H1 (cell line): ENCODE data around the gene SERPINB6. TPM values are rescaled to one million over a fixed set of nuclear protein-coding genes. Genes with fewer than 3 reads are reported as not detected.

Source experiments
- CEBPB ChIP-seq: IDR thresholded peaks from 2 replicates; pipeline ENCODE4 v1.6.1; 2012; ENCODE audit warnings: low read depth, low read length
- CTBP2 ChIP-seq: IDR thresholded peaks from 2 replicates; pipeline ENCODE4 v1.7.0; 2011; ENCODE audit warnings: borderline replicate concordance, mild to moderate bottlenecking, moderate library complexity, mixed read lengths, low read length; ENCODE audit not compliant: insufficient read depth, insufficient read length
- EP300 ChIP-seq, 2 experiments: IDR thresholded peaks; 1 replicate in 1 of 2; 2 replicates in 1 of 2; pipeline ENCODE4 v1.6.1; 2011 to 2012; ENCODE audit warnings: low read depth in 2 of 2, low read length in 2 of 2, mild to moderate bottlenecking in 2 of 2, borderline replicate concordance in 1 of 2, inconsistent platforms in 1 of 2, moderate library complexity in 1 of 2
- EZH2 ChIP-seq: fragments of 200-600 bp; sonication (generic); IDR thresholded peaks from 2 replicates; pipeline ENCODE4 v1.7.1; 2012; ENCODE audit warnings: low read depth, mild to moderate bottlenecking, moderate library complexity, low read length, inconsistent platforms; ENCODE audit not compliant: severe bottlenecking
- HDAC2 ChIP-seq, 2 experiments: fragments of 300-600 bp in 1 of 2; sonication (generic) in 1 of 2; IDR thresholded peaks; 2 replicates each; pipeline ENCODE4 v1.6.1; 2011 to 2012; ENCODE audit warnings: low read depth in 2 of 2, low read length in 2 of 2, mild to moderate bottlenecking in 2 of 2, moderate library complexity in 2 of 2, borderline replicate concordance in 1 of 2, inconsistent platforms in 1 of 2
- HDAC6 ChIP-seq: IDR thresholded peaks from one replicate; pipeline ENCODE4 v1.7.1; 2012; ENCODE audit warnings: low read depth, mild to moderate bottlenecking, inconsistent platforms, low read length, moderate library complexity
- JUND ChIP-seq: IDR thresholded peaks from 2 replicates; pipeline ENCODE4 v1.6.1; 2011; ENCODE audit warnings: mild to moderate bottlenecking, improper control_type of control experiment, low read length
- NRF1 ChIP-seq: IDR thresholded peaks from 2 replicates; pipeline ENCODE4 v1.6.1; 2011; ENCODE audit warnings: mild to moderate bottlenecking, low read depth, low read length, improper control_type of control experiment
- PHF8 ChIP-seq: fragments of 200-600 bp; sonication (generic); conservative IDR thresholded peaks from 2 replicates; pipeline ENCODE4 v1.7.1; 2012; ENCODE audit warnings: low read depth, mild to moderate bottlenecking, inconsistent platforms, low read length, moderate library complexity
- POLR2AphosphoS5 ChIP-seq: IDR thresholded peaks from 2 replicates; pipeline ENCODE4 v1.6.1; 2011; ENCODE audit warnings: low read depth, low read length
- TAF1 ChIP-seq: IDR thresholded peaks from 2 replicates; pipeline ENCODE4 v1.6.1; 2011; ENCODE audit warnings: mild to moderate bottlenecking, low read depth, low read length
- TAF7 ChIP-seq: optimal IDR thresholded peaks from 2 replicates; pipeline ENCODE3; 2011; ENCODE audit warnings: low read depth, mild to moderate bottlenecking, inconsistent platforms, low read length, moderate library complexity, borderline replicate concordance
- TEAD4 ChIP-seq: IDR thresholded peaks from 2 replicates; pipeline ENCODE4 v1.6.1; 2012; ENCODE audit warnings: low read depth, low read length, inconsistent platforms, mixed read lengths
- polyA plus RNA-seq, 7 experiments: library from polyadenylated mRNA; depleted of rRNA in 3 of 7; stranded (reverse) in 5 of 7; unstranded in 2 of 7; fragments of >200 nt in 5 of 7; fragments of 200-250 nt in 2 of 7; gene quantifications; 1 replicate in 5 of 7; 2 replicates in 1 of 7; 4 replicates in 1 of 7; pipeline versions ENCODE4 v1.2.1 to v1.2.3, GENCODE V29; 2011 to 2013; ENCODE audit warnings: missing spikeins in 2 of 7, mixed read lengths in 2 of 7
- total RNA-seq: library from RNA; stranded (reverse); fragmentation: NEBNext Ultra II Directional; extraction: Animal tissue kit (Norgen Biotek cat#: 25700); gene quantifications from 2 replicates; pipeline ENCODE4 v1.2.1, GENCODE V29; 2021

SERPINB6 gene
- total and polyA plus RNA-seq, 2 of the 8 experiments (the other 6 are each of a cell fraction or from before 2014, with no cell fraction given) = 27.2 to 29.4 TPM

- TF ChIP-seq NRF1 (no peak), CEBPB (no peak), TAF1 (peak; percentile 90), EP300 (IDR thresholded peaks at IDR 0.05; ENCODE audit: borderline replicate concordance in 1 of 2, low read depth in 2 of 2, low read length in 2 of 2) (no peak), PHF8 (peak; percentile 85), POLR2AphosphoS5 (peak; percentile 70), JUND (no peak), EZH2 (no peak), HDAC6 (no peak), HDAC2 (IDR thresholded peaks at IDR 0.05; ENCODE audit: borderline replicate concordance in 1 of 2, low read depth in 2 of 2, low read length in 2 of 2) (no peak; a peak in 1 of 4 replicates), TEAD4 (0 out of 2 replicates have a peak, but pooled peaks have one; percentile 5), CTBP2 (no peak), TAF7 (no peak)
Measured at GRCh38 chr6:2999618-3000557, 28.5 kb upstream of the SERPINB6 start, which contains the start of gene NQO2 (continued).
